ENCODE data around the gene MTOR. TPM values are rescaled to one million over a fixed set of nuclear protein-coding genes. Genes with fewer than 3 reads are reported as not detected.
"Not testable (repeated sequence)": the region's sequence is repeated elsewhere in the genome, so short reads cannot be mapped to it uniquely, and the experiment has no call there.

Gene MTOR
- polyA plus RNA-seq, 1 donor, result 27.5 TPM

DNA sequence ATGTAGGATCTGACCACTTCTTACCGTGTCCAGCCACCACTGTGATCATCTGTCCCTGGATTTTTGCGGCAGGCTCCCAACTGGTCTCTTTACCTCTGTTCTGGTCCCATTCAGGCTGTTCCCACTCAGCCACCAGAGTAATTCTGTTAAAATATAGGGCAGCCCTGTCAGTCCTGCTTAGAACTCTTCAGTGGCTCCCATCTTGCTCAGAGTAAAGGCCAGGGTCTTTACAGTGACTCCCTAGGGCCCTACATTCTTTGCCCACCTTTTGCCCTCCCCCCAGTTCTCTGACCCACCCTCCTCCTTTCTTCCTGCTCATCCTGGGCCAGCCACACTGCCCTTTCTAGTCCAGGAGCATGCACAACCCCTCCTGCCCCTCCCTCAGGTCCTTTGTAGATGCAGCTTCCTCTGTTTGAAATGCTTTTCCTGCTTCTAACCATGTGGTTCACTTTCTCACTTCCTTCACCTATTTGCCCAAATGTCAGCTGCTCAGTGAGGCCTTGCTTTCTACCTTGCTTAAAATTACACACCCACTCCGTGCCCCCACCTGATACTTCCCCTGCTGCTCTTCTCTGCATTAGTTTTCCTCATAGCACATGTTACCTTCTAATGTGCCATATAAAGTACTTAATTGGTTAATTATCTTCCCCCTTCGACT is 18.5 kb upstream of the MTOR start:
- H3K4me3 ChIP-seq (ENCODE audit: low read length), result no peak overlapping the region
- no peaks in the 10 kb centered on the region for H3K4me1 ChIP-seq (ENCODE audit: control insufficient read depth, insufficient read depth, low read length)
- peaks cover 16% of the 10 kb centered on the region for H3K36me3 ChIP-seq (ENCODE audit: control insufficient read depth, insufficient read depth, low read length)
- no peaks in the 10 kb centered on the region for H3K9me3 ChIP-seq (ENCODE audit: control insufficient read depth, low read depth, low read length)
- no CpG with 5 or more reads among the region's 4 CpGs for WGBS (ENCODE audit: insufficient coverage, low lambda C conversion rate)
- no peaks in the 10 kb centered on the region for H3K27me3 ChIP-seq (ENCODE audit: control insufficient read depth, insufficient read depth, low read length)
- no peak overlapping the region for H3K27ac ChIP-seq (ENCODE audit: low read length)
- DNase-seq, result no peak

DNA sequence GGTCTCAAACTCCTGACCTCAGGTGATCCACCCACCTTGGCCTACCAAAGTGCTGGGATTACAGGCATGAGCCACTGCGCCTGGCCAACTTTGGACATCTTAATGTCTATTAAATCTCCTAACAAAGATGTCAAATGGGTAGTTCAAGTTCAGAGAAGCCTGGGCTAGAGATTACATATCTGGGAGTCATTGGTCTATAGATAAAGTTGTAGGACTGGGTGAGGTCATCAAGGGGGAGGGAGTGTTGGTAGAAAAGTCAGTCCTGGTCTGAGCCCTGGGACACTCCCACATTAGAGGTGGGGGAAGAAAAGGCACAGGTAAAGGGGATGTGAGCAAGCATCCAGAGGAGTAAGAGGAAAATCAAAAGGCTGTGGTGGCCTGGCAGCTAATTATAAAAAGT is 17.3 kb upstream of the MTOR start:
- no peak overlapping the region for H3K4me3 ChIP-seq (ENCODE audit: low read length)
- DNase-seq, result no peak
- peaks cover 11% of the 10 kb centered on the region for H3K36me3 ChIP-seq (ENCODE audit: control insufficient read depth, insufficient read depth, low read length)
- H3K4me1 ChIP-seq (ENCODE audit: control insufficient read depth, insufficient read depth, low read length), result peaks cover 4% of the 10 kb centered on the region
- no CpG with 5 or more reads among the region's 1 CpG for WGBS (ENCODE audit: insufficient coverage, low lambda C conversion rate)
- H3K27ac ChIP-seq (ENCODE audit: low read length), result no peak overlapping the region
- no peaks in the 10 kb centered on the region for H3K27me3 ChIP-seq (ENCODE audit: control insufficient read depth, insufficient read depth, low read length)
- no peaks in the 10 kb centered on the region for H3K9me3 ChIP-seq (ENCODE audit: control insufficient read depth, low read depth, low read length)

DNA sequence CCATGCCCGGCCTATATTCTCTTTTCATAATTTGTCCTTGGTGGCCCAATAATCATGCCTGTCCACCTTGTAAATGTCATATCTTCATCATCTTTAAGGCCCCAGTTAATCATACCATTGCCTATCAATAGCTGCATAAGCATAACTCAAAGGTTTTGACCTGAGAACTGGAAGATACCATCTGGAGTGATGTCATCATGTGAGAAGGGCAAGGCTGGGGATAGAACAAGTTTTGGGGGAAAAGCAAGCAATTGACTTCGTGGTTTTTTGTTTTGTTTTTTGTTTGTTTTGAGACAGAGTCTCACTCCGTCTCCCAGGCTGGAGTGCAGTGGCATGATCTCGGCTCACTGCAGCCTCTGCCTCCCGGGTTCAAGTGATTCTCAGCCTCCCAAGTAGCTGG is 16.8 kb upstream of the MTOR start:
- Histone ChIP-seq H3K9me3 (ENCODE audit: control insufficient read depth, low read depth, low read length) (no peaks in the 10 kb centered on the region), H3K27me3 (ENCODE audit: control insufficient read depth, insufficient read depth, low read length) (no peaks in the 10 kb centered on the region), H3K4me3 (ENCODE audit: low read length) (no peak overlapping the region), H3K27ac (ENCODE audit: low read length) (no peak overlapping the region), H3K36me3 (ENCODE audit: control insufficient read depth, insufficient read depth, low read length) (peaks cover 11% of the 10 kb centered on the region), H3K4me1 (ENCODE audit: control insufficient read depth, insufficient read depth, low read length) (peaks cover 4% of the 10 kb centered on the region)
- no peak for DNase-seq
- WGBS (ENCODE audit: insufficient coverage, low lambda C conversion rate), result no CpG with 5 or more reads among the region's 5 CpGs

DNA sequence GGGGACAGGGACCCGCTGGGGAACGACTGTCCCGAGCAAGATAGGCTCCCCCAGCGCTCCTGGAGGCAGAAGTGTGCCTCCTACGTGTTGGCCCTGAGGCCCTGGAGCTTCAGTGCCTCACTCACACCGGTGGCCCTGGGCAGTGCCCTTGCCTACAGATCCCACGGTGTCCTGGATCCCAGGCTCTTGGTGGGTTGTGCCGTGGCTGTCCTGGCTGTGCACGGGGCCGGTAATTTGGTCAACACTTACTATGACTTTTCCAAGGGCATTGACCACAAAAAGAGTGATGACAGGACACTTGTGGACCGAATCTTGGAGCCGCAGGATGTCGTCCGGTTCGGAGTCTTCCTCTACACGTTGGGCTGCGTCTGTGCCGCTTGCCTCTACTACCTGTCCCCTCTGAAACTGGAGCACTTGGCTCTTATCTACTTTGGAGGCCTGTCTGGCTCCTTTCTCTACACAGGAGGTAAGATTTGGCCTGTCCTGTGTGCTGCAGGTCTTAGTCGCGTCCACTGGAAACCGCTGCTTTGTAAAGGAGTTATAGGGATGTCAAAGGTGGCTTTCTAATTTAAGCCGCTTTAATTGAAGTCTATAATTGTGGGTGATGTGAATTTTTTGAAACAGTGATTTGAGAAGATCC is 11.4 kb upstream of the MTOR start:
- Histone ChIP-seq H3K4me1 (ENCODE audit: control insufficient read depth, insufficient read depth, low read length) (peaks cover 8% of the 10 kb centered on the region), H3K27me3 (ENCODE audit: control insufficient read depth, insufficient read depth, low read length) (no peaks in the 10 kb centered on the region), H3K9me3 (ENCODE audit: control insufficient read depth, low read depth, low read length) (no peaks in the 10 kb centered on the region), H3K27ac (ENCODE audit: low read length) (peak overlapping the region; percentile 98), H3K4me3 (ENCODE audit: low read length) (peak overlapping the region; percentile 98), H3K36me3 (ENCODE audit: control insufficient read depth, insufficient read depth, low read length) (no peaks in the 10 kb centered on the region)
- 60% methylated on average over 1 of the region's 22 CpGs for WGBS (ENCODE audit: insufficient coverage, low lambda C conversion rate)
- DNase-seq, result peak in 1 of 2 donors; percentile 29

DNA sequence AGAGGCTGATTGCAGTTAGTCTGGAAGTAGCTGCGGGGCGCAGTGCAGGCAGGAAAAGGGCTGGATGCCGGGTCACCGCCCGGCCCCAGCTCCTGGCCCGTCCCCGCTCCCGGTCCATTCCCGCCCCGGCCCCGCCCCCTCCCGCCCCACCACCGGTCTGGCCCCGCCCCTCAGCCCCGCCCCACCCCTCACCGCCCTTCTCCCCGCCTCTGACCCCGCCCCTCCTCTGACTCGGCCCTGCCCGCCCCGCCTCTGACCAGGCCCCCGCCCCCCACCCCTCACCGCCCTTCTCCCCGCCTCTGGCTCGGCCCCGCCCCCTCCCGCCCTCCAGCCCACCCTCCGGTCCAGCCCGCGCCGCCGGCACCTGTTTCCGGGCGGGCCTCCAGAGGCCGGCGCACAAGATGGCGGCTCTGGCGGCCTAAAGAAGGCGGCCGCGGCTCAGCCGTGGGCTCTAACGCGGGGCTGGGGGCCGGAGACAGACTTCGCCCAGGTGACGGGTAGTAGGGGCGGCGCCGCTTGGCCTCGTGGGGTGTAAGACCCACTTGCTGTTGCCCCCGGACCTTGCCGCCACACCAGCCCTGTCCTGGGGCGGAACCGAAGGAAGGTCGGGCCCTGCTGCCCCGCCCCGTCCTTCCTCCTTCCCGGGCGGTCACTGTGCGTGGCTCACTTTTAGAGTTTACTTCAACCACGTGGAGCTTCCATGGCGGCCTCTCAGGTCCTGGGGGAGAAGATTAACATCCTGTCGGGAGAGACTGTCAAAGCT is 10.7 kb upstream of the MTOR start, which contains the start of gene UBIAD1:
TSS of gene UBIAD1 (plus strand) at position 367 of the 763 bp plus-strand sequence. CDS start at position 701, 334 bp downstream.
- H3K9me3 ChIP-seq (ENCODE audit: control insufficient read depth, low read depth, low read length), result no peaks in the 10 kb centered on the region
- no CpG with 5 or more reads among the region's 64 CpGs for WGBS (ENCODE audit: insufficient coverage, low lambda C conversion rate)
- peak; percentile 76 to 94 for DNase-seq
- H3K36me3 ChIP-seq (ENCODE audit: control insufficient read depth, insufficient read depth, low read length), result no peaks in the 10 kb centered on the region
- peaks cover 8% of the 10 kb centered on the region for H3K4me1 ChIP-seq (ENCODE audit: control insufficient read depth, insufficient read depth, low read length)
- peak within 1 kb of the TSS; percentile 98 for H3K4me3 ChIP-seq (ENCODE audit: low read length)
- H3K27me3 ChIP-seq (ENCODE audit: control insufficient read depth, insufficient read depth, low read length), result no peaks in the 10 kb centered on the region
- peak within 1 kb of the TSS; percentile 98 for H3K27ac ChIP-seq (ENCODE audit: low read length)

DNA sequence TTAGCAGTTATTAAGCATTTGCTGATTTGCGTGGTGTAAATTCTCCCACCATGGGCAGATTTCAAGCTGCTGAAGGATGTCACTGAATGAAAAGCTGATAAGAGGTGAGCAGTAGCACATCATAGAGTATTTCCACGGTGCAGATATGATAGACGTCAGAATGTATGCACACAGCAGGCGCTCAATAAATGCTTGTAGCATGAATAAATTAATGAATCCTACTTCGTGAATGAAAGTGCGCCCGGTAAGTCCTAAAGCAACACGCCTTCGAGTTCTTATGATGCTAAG is 10.1 kb upstream of the MTOR start:
- WGBS (ENCODE audit: insufficient coverage, low lambda C conversion rate), result no CpG with 5 or more reads among the region's 9 CpGs
- peaks cover 8% of the 10 kb centered on the region for H3K4me1 ChIP-seq (ENCODE audit: control insufficient read depth, insufficient read depth, low read length)
- no peaks in the 10 kb centered on the region for H3K9me3 ChIP-seq (ENCODE audit: control insufficient read depth, low read depth, low read length)
- DNase-seq, result no peak
- no peaks in the 10 kb centered on the region for H3K36me3 ChIP-seq (ENCODE audit: control insufficient read depth, insufficient read depth, low read length)
- no peaks in the 10 kb centered on the region for H3K27me3 ChIP-seq (ENCODE audit: control insufficient read depth, insufficient read depth, low read length)
- no peak overlapping the region for H3K4me3 ChIP-seq (ENCODE audit: low read length)
- H3K27ac ChIP-seq (ENCODE audit: low read length), result peak overlapping the region; percentile 66

DNA sequence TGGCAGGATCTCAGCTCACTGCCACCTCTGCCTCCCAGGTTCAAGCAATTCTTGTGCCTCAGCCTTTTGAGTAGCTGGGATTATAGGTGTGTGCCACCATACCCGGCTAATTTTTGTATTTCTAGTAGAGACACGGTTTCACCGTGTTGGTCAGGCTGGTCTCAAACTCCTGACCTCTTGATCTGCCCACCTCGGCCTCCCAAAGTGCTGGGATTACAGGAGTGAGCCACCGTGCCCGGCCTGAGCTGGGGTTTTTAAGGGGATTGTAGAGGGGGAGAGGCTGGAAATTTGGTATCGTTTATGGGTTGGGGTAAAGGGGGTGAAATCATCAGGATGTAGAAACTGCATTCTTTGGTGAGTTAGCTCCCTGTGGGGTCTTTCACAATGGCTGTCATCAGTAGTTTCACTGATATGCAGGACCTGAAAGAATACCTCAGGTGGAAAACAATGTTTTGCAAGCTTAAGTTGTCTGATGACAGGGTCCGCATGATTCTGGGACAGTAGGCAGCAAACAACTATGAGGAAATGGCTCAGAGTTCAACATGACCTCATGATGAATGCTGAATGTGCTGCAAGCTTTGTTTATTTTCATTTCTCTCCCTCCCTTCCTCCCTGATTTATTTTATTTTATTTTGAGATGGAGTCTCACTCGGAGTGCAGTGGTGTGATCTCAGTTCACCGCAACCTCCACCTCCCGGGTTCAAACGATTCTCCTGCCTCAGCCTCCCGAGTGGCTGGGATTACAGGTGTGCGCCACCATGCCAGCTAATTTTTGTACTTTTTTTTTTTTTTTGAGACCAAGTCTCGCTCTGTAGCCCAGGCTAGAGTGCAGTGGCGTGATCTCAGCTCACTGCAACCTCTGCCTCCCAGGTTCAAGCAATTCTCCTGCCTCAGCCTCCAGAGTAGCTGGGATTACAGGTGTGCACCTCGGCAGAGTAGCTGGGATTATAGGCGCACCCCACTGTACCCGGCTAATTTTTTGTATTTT is 5.3 kb upstream of the MTOR start:
- H3K4me1 ChIP-seq (ENCODE audit: control insufficient read depth, insufficient read depth, low read length); H3K27me3 ChIP-seq (ENCODE audit: control insufficient read depth, insufficient read depth, low read length); H3K9me3 ChIP-seq (ENCODE audit: control insufficient read depth, low read depth, low read length); H3K36me3 ChIP-seq (ENCODE audit: control insufficient read depth, insufficient read depth, low read length); H3K4me3 ChIP-seq (ENCODE audit: low read length): not testable (repeated sequence)
- H3K27ac ChIP-seq (ENCODE audit: low read length), result peak overlapping the region; percentile 78
- peak; percentile 66 to 77 for DNase-seq
- 83% methylated on average over 5 of the region's 19 CpGs for WGBS (ENCODE audit: insufficient coverage, low lambda C conversion rate)

DNA sequence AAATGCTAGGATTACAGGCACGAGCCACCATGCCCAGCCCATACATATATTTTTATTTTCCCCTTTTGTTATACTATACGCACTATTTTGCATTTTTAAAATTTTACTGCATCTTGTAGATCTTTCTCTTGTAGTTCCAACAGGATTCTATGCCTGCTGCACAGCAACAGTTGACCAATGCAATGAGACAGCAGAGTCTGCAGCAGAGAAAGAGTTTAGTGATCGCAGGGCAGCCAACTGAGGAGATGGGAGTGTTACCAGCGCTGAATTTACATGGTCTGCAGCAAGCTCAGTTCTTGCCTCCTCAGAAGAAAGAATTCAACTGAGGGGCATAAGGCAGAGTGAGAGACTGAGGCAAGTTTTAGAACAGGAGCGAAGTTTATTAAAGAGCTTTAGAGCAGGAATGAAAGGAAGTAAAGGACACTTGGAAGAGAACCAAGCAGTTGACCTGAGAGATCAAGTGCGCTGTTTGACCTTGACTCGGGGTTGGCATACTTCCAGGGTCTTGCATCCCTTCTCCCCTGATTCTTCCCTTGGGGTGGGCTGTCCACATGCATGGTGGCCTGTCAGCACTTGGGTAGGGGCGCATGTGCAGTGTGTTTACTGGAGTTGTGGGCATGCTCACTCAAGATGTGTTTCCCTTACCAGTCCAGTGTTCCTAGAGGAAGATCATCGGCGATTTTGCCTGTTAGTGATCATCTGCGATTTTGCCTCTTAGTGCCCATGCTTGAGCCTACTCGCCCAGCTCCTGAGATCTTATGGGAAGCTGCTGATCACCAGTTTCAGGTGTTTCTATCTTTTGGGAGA is 4.1 kb upstream of the MTOR start:
- Histone ChIP-seq H3K36me3 (ENCODE audit: control insufficient read depth, insufficient read depth, low read length) (no peaks in the 10 kb centered on the region), H3K27me3 (ENCODE audit: control insufficient read depth, insufficient read depth, low read length) (no peaks in the 10 kb centered on the region), H3K4me3 (ENCODE audit: low read length) (no peak overlapping the region), H3K9me3 (ENCODE audit: control insufficient read depth, low read depth, low read length) (no peaks in the 10 kb centered on the region), H3K27ac (ENCODE audit: low read length) (peak overlapping the region; percentile 78), H3K4me1 (ENCODE audit: control insufficient read depth, insufficient read depth, low read length) (no peaks in the 10 kb centered on the region)
- WGBS (ENCODE audit: insufficient coverage, low lambda C conversion rate), result 90% methylated on average over 2 of the region's 12 CpGs
- no peak for DNase-seq

DNA sequence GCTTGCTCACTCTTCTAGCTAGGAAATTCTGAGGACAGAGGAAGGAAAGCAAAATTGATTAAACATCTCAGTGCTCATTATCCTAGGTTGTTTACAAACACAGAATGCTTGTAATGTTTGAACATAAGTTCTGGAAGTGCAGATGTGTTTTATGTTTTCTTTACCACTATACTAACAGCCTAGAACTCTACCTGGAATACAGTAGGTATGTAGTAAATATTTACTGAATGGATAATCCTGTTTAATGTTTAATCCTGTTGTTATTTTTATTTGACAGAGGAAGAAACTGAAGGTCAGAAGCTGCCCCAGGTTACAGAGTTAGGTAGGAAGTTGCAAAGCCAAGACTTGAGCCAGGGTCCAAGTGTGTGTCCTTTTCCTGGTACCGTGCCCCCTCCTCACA is 6.1 kb downstream of the MTOR start:
- no CpG with 5 or more reads among the region's 1 CpG for WGBS (ENCODE audit: insufficient coverage, low lambda C conversion rate)
- Histone ChIP-seq H3K36me3 (ENCODE audit: control insufficient read depth, insufficient read depth, low read length) (peaks cover 67% of the 10 kb centered on the region), H3K9me3 (ENCODE audit: control insufficient read depth, low read depth, low read length) (no peaks in the 10 kb centered on the region)

More for the DNA sequence above, 6.1 kb downstream of the MTOR start:
- Histone ChIP-seq H3K4me1 (ENCODE audit: control insufficient read depth, insufficient read depth, low read length) (no peaks in the 10 kb centered on the region), H3K4me3 (ENCODE audit: low read length) (no peak overlapping the region), H3K27ac (ENCODE audit: low read length) (no peak overlapping the region), H3K27me3 (ENCODE audit: control insufficient read depth, insufficient read depth, low read length) (no peaks in the 10 kb centered on the region)
- DNase-seq, result no peak
